SIG-M5 treated with dmso at 0.1 percent for 504 hours (cell line): ENCODE data around the gene ADGRV1.

ENCODE experiments used
- DNase-seq: peaks from one replicate; lab custom pipeline; 2025; ENCODE audit not compliant: unreplicated experiment; lab: John Stamatoyannopoulos, UW

The ADGRV1 gene, protein sequence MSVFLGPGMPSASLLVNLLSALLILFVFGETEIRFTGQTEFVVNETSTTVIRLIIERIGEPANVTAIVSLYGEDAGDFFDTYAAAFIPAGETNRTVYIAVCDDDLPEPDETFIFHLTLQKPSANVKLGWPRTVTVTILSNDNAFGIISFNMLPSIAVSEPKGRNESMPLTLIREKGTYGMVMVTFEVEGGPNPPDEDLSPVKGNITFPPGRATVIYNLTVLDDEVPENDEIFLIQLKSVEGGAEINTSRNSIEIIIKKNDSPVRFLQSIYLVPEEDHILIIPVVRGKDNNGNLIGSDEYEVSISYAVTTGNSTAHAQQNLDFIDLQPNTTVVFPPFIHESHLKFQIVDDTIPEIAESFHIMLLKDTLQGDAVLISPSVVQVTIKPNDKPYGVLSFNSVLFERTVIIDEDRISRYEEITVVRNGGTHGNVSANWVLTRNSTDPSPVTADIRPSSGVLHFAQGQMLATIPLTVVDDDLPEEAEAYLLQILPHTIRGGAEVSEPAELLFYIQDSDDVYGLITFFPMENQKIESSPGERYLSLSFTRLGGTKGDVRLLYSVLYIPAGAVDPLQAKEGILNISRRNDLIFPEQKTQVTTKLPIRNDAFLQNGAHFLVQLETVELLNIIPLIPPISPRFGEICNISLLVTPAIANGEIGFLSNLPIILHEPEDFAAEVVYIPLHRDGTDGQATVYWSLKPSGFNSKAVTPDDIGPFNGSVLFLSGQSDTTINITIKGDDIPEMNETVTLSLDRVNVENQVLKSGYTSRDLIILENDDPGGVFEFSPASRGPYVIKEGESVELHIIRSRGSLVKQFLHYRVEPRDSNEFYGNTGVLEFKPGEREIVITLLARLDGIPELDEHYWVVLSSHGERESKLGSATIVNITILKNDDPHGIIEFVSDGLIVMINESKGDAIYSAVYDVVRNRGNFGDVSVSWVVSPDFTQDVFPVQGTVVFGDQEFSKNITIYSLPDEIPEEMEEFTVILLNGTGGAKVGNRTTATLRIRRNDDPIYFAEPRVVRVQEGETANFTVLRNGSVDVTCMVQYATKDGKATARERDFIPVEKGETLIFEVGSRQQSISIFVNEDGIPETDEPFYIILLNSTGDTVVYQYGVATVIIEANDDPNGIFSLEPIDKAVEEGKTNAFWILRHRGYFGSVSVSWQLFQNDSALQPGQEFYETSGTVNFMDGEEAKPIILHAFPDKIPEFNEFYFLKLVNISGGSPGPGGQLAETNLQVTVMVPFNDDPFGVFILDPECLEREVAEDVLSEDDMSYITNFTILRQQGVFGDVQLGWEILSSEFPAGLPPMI (N-terminal part only)

DNA sequence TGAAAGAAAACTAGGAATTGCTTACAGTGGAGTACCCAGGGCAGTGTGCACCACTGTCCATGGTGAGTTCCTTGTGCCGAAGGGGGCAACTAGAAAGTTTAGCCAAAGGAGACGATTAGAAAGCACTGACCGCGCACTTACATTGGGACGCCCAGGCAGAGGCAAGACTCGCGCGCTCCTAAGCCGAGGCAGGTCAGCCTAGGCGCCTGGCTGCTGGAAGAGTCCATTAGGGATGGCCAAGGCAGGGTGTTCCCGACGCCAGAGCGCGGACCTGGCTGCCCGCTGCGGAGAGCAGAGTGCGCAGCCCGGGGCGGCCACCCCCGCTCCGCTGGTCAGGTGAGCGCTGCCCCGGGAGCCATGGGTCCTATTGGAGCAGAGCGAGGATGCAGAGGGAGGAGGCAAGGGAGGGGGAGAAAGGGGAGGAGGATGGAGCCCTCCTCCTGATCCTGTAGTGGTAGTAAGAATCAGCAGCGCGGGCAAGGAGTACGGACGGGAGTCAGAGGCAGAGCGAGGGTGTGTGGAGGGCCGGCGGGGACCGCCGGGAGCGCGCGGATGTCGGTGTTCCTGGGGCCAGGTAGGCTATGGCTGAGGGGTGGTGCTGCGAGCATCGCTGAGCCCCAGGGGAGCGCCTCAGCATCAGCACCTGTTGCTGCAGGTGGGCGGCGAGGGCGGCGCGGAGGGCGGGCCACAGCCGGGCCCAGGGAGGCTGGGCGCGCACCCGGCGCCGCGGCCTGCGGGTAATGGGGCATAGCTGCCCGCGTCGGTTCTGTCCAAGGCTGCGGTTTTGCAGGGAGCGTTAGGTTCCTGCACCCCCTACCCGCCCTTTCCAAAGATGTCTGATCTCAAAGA, at the start of gene ADGRV1:
Gene ADGRV1 (plus strand): TSS at position 454 of the 849 bp plus-strand sequence. CDS start 99 bp downstream, at position 553.
- DNase-seq = peak; percentile 72

- no peak for DNase-seq
Measured at GRCh38 chr5:90510438-90510837, 48.2 kb upstream of the ADGRV1 start.

DNA sequence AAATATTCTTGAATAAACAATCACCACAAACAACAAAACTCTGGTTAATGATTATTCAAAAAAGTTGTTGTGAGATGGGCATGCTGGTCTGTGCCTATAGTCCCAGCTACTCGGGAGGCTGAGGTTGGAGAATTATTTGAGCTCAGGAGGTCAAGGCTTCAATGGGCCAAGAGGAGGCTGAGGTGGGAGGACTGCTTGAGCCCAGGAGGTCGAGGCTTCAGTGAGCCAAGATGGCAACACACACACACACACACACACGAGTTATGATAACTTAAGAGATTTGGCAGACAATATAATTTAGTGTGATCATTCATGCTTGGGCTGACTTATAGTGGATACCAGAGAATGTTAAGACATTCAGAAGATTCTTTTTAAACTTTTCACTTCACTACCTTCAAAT, 44.1 kb upstream of the ADGRV1 start:
- DNase-seq = no peak

DNA sequence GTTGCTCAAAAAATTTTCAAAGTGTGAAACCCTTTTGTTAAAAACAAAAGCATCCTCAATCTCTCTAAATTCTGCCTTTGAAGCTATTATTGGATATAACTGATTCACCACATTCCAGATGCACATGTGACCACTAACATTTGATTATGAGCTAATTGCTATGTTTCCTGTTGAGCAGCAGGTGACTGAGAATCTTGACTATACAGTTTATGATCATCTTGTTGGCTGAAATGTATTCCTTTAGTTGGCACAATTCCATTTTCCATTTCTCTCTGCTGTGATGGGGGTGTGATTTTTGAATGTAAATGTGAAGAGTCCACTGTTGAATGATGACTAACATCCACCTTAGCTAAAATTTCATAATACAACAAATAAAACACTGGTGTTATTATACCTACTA, 39.9 kb upstream of the ADGRV1 start:
- DNase-seq = no peak

- no peak for DNase-seq
Measured at GRCh38 chr5:90519081-90519480, 39.5 kb upstream of the ADGRV1 start.

DNA sequence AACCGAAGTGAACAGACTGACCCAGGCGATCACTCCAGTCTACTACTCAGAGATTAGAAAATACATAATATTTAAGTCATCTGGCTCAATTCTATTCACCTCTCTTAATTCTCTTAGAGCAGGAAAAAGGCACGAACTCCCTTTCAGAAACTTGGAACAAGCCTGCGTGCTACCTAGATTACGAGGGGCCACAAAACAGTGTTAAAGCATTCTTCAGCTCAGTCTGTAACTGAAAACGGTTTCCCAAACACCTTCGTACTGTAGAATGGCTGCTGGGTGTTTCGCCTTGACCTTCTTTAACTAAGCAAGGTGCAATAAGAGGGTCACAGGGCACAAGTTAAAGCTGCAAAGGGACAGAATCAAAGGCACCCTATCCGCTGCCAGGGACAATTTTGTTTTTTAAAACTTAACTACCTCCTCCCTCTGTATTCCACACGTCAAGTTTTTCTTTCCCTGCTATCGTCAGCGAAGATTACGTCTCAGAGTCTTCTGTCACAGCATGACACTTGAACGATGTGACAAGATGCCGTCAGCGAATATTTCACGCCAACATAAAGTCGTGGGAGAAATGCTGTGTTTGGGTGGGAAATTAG, 29.9 kb upstream of the ADGRV1 start:
- DNase-seq = peak; percentile 14

- DNase-seq = peak; percentile 95
Measured at GRCh38 chr5:90529194-90529938, 29.2 kb upstream of the ADGRV1 start, which contains the start of gene LYSMD3. Gene LYSMD3, minus strand, starts transcription at chr5:90529584. Its CDS starts 4,295 bp downstream, at chr5:90525289.

- DNase-seq = peak; percentile 75
Measured at GRCh38 chr5:90529939-90530677, 28.5 kb upstream of the ADGRV1 start.

GRCh38 chr5:90530736-90531487, 27.7 kb upstream of the ADGRV1 start:
- no peak for DNase-seq

DNA sequence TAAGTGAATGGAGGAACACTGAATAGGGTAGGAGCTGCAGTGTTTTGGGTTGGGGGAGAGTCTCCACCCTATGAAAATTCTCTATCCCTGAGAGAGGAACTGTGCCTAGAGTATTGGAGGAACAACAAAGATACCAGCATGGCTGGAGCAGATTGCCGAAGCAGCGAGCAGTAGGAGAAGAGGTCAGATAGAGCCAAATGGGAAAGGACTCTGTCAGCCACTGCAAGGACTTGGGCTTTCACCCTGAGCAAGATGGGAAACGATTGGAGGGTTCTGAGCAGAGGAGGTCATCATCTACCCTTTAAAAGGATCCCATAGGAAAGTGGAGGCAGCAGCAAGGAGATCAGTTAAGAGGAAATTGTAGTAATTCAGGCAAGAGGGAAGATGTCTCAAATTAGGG, 24.8 kb upstream of the ADGRV1 start:
- DNase-seq = no peak

DNA sequence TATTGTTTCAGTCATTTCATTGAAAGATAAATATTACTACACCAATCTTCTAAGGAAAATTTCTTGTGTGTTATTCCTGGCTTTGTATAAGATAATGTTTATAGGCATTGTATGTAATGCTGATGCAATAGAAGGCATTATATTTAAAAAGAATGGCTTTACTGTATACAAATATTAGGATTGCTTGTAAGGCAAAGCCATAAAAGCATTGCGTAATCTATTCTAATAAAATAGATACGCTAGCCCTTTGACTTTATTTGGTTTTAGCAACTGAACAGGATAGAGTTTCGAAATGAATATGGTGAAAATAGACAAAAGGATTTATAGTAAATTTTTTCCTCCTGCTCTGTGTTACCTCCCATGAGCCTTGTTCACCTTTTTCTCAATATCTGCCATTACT, 23.7 kb upstream of the ADGRV1 start:
- no peak for DNase-seq

GRCh38 chr5:90542827-90543519, 15.6 kb upstream of the ADGRV1 start:
- no peak for DNase-seq

- no peak for DNase-seq
Measured at GRCh38 chr5:90545511-90545910, 13.1 kb upstream of the ADGRV1 start.

DNA sequence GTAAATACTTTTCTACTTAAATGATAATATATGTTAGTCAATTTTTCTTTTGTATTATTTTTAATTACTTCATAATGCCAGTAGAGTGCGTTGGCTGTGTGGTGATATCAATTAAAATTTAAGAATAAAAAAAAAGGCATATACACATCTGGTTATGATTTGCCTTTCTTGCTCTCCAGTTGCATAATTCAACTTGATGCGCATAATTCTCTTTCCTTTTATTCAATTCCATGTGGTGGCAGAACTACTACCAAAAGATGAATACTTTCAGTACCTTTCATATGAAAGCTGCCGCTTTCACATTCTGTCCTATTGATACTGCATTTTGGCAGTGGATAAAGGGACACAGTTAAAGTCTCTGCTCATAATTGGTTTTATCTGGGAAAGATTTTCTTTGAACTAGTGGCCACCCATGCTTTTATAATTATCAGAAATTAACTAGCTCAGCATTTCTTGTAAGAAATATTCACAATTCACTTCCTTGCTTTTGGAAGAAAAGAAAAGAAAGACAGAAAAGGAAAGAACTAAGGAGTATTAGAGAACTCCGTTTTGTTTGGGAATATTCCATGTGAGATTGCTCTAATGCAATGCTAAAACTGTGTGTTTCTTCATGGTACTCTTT, 12.3 kb upstream of the ADGRV1 start:
- no peak for DNase-seq

- no peak for DNase-seq
Measured at GRCh38 chr5:90547072-90547536, 11.5 kb upstream of the ADGRV1 start.

DNA sequence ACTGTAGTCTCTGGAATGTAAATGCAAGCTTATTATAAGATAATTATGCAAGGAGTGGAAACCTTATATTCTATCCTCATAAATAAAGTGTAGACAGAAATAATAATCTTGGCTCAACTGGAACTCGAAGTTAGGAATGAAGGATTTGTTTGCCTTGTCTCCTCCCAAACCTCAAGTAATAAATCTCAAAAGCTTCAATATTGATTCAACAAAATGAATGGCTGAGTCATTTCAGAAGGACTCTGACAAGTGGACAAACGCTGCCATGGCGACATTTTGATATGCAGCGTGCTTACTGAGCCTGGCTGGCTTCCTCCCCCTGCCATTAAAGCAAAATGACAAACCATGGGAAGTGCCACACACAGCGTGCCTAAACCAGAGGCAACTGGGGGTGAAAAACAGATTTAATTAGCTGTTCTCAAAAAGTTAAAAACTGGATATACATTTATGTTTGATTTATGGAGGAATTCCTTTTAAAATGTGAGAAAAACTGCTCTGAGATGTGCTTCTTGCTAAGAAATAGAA, 10.5 kb upstream of the ADGRV1 start:
- DNase-seq = peak; percentile 25
